Endothelial cell of coronary artery (primary cell): Measurements from ENCODE around the gene PRLH. TPM values are rescaled to one million over a fixed set of nuclear protein-coding genes. Genes with fewer than 3 reads are reported as not detected.

Experiments
- total RNA-seq: library from RNA; depleted of rRNA; stranded (reverse); fragments of >200 nt; gene quantifications from 2 replicates; pipeline ENCODE4 v1.2.3, GENCODE V29; 2014

The PRLH gene, protein sequence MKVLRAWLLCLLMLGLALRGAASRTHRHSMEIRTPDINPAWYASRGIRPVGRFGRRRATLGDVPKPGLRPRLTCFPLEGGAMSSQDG
- not detected in 2 replicates for total RNA-seq

DNA sequence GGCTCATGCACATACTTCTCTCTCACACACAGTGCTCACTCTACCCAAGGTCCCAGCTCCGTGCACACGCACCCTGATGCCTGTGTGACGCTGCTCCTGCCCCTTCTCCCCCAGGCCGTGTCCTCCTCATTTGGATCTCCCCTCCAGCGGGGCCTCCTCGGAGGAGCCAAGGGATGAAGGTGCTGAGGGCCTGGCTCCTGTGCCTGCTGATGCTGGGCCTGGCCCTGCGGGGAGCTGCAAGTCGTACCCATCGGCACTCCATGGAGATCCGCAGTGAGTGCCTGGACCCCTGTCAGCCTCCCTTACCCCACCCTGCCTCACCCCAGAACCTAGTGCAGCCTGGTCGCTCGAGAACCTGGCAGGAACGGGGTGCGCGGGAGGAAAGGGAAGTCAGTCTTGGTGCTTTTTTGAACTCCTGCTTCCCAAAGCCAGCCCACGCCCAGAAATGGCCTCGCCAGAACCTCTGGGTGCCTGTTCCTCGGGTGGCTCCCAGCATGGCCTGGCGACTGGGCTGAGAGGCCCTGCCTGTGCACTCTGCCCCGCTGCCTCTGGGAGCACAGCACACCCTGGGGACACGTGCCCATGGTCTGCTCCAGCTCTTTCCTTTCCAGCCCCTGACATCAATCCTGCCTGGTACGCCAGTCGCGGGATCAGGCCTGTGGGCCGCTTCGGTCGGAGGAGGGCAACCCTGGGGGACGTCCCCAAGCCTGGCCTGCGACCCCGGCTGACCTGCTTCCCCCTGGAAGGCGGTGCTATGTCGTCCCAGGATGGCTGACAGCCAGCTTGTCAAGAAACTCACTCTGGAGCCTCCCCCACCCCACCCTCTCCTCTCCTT, at the start of gene PRLH:
PRLH (plus strand) TSS at position 174 of the 835 bp plus-strand sequence; CDS start at position 174, 0 bp downstream.

DNA sequence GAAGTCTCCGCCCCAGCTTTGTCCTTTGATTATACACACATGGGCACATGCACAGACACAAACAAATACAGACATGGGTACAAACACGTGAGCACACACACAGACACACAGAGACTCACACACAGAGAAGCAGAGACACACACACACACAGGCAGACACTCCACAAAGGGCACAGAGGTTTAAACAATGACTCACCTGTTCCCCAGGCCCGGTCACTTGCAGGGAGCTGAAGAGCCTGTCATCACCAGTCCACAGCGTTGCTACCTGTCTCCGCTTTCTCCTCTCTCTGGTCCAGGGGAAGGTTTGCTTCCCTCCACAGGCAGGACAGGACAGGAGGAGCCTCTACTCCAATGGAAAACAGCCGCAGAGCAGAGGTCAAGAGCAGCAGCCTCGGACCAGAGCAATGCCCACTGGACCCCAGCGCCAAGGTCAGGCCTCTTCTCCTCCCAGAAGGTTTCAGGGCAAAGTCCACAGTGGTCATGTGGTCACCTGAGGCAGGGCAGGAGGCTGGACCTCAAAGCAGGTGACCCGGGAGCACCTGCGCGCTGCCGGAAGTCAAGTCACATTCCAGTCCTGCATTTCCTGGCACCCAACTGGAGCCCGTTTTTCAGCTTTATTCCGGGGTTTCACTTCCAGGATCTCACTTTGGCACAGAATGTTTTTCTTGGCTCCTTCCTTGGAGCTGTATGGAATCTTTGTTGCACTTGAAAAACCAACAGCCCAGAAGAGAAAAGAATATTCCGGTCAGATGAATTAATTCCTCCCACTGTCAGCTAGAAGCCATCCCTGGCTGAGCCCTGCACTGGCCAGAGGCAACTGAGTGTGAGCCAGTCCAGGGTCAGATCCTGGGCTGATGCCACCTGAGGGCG, 24.1 kb downstream of the PRLH start, which contains the start of gene RAB17:
RAB17 (minus strand) TSS at position 463 of the 869 bp plus-strand sequence. CDS start 4,580 bp downstream, outside the sequence.

Other genes starting within 250 kb of the PRLH start
- 0.72 and 497 TPM in 2 replicates for gene COL6A3, start 152.4 kb upstream of the PRLH start, total RNA-seq
- gene MLPH, start 79.3 kb upstream of the PRLH start, total RNA-seq, result 13.8 TPM in 1 of 2 replicates, not detected in the other
- 0.94 and 1.6 TPM in 2 replicates for gene RAB17, start 24.2 kb downstream of the PRLH start, total RNA-seq
- 130 and 153 TPM in 2 replicates for gene LRRFIP1, start 61.0 kb downstream of the PRLH start, total RNA-seq
- 0.47 and 0.81 TPM in 2 replicates for gene RBM44, start 232.2 kb downstream of the PRLH start, total RNA-seq